GDM1 (cell line): Measurements from ENCODE around the gene ALK.

Experiments
- DNase-seq: peaks from one replicate; lab custom pipeline; 2025; lab: John Stamatoyannopoulos, UW

Gene ALK

GRCh38 chr2:29196792-29197788 lies 724.3 kb downstream of the ALK start:
- no peak for DNase-seq

- no peak for DNase-seq
These were observed 725.6 kb downstream of the ALK start for GRCh38 chr2:29195796-29196195.

- no peak for DNase-seq
These were observed 727.7 kb downstream of the ALK start for GRCh38 chr2:29193681-29194080.

GRCh38 chr2:29193111-29193510 lies 728.3 kb downstream of the ALK start:
- DNase-seq: no peak

- no peak for DNase-seq
These were observed 728.9 kb downstream of the ALK start for GRCh38 chr2:29192526-29192925.

- no peak for DNase-seq
These were observed 729.6 kb downstream of the ALK start for GRCh38 chr2:29191817-29192216.

GRCh38 chr2:29189052-29189451 lies 732.3 kb downstream of the ALK start:
- DNase-seq: no peak

- no peak for DNase-seq
These were observed 733.5 kb downstream of the ALK start for GRCh38 chr2:29187926-29188325.

GRCh38 chr2:29186817-29187216 lies 734.6 kb downstream of the ALK start:
- DNase-seq: no peak

- DNase-seq: no peak
These were observed 736.9 kb downstream of the ALK start for GRCh38 chr2:29184531-29184930.

GRCh38 chr2:29182920-29183319 lies 738.5 kb downstream of the ALK start:
- no peak for DNase-seq

- no peak for DNase-seq
These were observed 739.1 kb downstream of the ALK start for GRCh38 chr2:29182334-29182733.

- DNase-seq: no peak
These were observed 746.0 kb downstream of the ALK start for GRCh38 chr2:29175338-29175737.

GRCh38 chr2:29174937-29175336 lies 746.4 kb downstream of the ALK start:
- no peak for DNase-seq

- DNase-seq: no peak
These were observed 754.9 kb downstream of the ALK start for GRCh38 chr2:29166242-29167039.

- DNase-seq: no peak
These were observed 755.8 kb downstream of the ALK start for GRCh38 chr2:29165362-29166241.

GRCh38 chr2:29164091-29164846 lies 757.1 kb downstream of the ALK start:
- DNase-seq: no peak

- DNase-seq: no peak
These were observed 759.0 kb downstream of the ALK start for GRCh38 chr2:29162204-29162928.

GRCh38 chr2:29160184-29160583 lies 761.2 kb downstream of the ALK start:
- no peak for DNase-seq

- DNase-seq: no peak
These were observed 762.3 kb downstream of the ALK start for GRCh38 chr2:29159125-29159524.

GRCh38 chr2:29157131-29157530 lies 764.3 kb downstream of the ALK start:
- DNase-seq: no peak
